ENCODE measurements around the gene TARDBP. TPM values are rescaled to one million over a fixed set of nuclear protein-coding genes. Genes with fewer than 3 reads are reported as not detected.
"Not testable (repeated sequence)": the region's sequence is repeated elsewhere in the genome, so short reads cannot be mapped to it uniquely, and the experiment has no call there.

TARDBP gene
- total RNA-seq, 3 donors from 2014 or later = 123 to 155 (median 147) TPM

DNA sequence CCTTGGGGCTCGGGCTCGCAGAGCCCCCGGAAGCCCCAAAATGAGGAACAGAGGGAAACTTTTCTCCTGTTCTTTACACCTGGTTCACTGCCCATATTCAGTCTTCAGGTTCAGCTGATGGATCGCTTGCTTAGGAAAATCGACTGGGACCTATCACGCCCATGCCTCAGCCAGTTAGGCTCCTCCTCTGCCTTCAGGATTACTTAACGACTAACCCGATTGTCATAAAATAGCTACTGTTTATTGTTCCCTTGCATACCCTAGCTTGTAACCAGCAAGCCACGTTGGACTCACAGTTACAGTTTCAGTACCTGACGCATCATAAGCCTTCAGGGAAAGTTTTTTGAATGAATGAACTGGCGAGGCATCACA is 692 bp downstream of the TARDBP start:
- TF ChIP-seq, protein P1, sequence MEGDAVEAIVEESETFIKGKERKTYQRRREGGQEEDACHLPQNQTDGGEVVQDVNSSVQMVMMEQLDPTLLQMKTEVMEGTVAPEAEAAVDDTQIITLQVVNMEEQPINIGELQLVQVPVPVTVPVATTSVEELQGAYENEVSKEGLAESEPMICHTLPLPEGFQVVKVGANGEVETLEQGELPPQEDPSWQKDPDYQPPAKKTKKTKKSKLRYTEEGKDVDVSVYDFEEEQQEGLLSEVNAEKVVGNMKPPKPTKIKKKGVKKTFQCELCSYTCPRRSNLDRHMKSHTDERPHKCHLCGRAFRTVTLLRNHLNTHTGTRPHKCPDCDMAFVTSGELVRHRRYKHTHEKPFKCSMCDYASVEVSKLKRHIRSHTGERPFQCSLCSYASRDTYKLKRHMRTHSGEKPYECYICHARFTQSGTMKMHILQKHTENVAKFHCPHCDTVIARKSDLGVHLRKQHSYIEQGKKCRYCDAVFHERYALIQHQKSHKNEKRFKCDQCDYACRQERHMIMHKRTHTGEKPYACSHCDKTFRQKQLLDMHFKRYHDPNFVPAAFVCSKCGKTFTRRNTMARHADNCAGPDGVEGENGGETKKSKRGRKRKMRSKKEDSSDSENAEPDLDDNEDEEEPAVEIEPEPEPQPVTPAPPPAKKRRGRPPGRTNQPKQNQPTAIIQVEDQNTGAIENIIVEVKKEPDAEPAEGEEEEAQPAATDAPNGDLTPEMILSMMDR (IDR thresholded peaks at IDR 0.05) = no peak
- Histone ChIP-seq H3K9me3 (no peaks in the 10 kb centered on the region), H3K4me3 (peak overlapping the region; percentile 95), H3K4me1 (ENCODE audit: low read depth) (peaks cover 35% of the 10 kb centered on the region), H3K36me3 (ENCODE audit: low read depth) (peaks cover 14% of the 10 kb centered on the region)
- ATAC-seq (peak; percentile 69), DNase-seq (no peak)
- intact Hi-C loops (cut with DNase I, micrococcal nuclease) = no loop called here

DNA sequence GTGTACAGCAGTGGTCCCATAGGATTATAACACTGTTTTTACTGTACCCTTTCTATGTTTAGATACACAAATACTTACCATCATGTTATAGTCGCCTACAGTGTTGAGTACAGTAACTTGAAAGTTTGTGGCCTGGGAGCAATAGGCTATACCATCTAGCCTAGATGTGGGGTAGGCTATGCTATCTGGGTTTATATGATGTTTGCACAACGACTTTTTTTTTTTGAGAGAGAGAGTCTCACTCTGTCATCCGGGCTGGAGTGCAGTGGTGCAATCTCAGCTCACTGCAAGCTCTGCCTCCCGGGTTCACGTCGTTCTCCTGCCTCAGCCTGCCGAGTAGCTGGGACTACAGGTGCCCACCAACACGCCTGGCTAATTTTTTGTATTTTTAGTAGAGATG is 6.9 kb downstream of the TARDBP start:
- H3K4me3 ChIP-seq; H3K9me3 ChIP-seq; DNase-seq; intact Hi-C loops (cut with DNase I, micrococcal nuclease): not testable (repeated sequence)
- peaks cover 30% of the 10 kb centered on the region for H3K36me3 ChIP-seq (ENCODE audit: low read depth)
- peaks cover 13% of the 10 kb centered on the region for H3K4me1 ChIP-seq (ENCODE audit: low read depth)
- ATAC-seq = peak; percentile 32

DNA sequence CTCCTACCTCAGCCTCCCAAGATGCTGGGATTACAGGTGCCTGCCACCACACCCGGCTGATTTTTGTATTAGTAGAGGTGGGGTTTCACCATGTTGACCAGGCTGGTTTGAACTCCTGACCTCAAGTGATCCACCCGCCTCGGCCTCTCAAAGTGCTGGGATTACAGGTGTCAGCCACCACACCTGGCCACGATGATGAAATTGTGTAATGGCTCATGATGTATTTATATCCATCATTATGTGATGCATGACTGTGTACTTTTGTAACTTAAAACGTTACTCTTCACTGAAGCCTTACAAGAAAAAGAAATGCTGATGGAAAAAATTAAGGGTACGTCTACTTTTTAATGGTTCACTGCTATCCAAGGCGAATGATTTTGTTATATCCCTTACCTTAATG is 7.5 kb downstream of the TARDBP start:
- no peak for DNase-seq
- H3K9me3 ChIP-seq = no peaks in the 10 kb centered on the region
- intact Hi-C loops (cut with DNase I, micrococcal nuclease) = no loop called here
- H3K36me3 ChIP-seq (ENCODE audit: low read depth) = peaks cover 30% of the 10 kb centered on the region
- TF ChIP-seq, protein P1 (IDR thresholded peaks at IDR 0.05) = no peak
- ATAC-seq = no peak
- no peak overlapping the region for H3K4me3 ChIP-seq
- peaks cover 9% of the 10 kb centered on the region for H3K4me1 ChIP-seq (ENCODE audit: low read depth)

DNA sequence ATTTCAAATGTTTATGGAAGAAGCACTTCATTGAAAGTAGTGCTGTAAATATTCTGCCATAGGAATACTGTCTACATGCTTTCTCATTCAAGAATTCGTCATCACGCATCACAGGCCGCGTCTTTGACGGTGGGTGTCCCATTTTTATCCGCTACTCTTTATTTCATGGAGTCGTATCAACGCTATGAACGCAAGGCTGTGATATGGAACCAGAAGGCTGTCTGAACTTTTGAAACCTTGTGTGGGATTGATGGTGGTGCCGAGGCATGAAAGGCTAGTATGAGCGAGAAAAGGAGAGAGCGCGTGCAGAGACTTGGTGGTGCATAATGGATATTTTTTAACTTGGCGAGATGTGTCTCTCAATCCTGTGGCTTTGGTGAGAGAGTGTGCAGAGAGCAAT is 10.7 kb downstream of the TARDBP start:
- no peak for DNase-seq
- intact Hi-C loops (cut with DNase I, micrococcal nuclease) = no loop called here
- Histone ChIP-seq H3K4me1 (ENCODE audit: low read depth) (no peaks in the 10 kb centered on the region), H3K36me3 (ENCODE audit: low read depth) (peaks cover 16% of the 10 kb centered on the region), H3K9me3 (no peaks in the 10 kb centered on the region), H3K4me3 (no peak overlapping the region)
- TF ChIP-seq, protein P1 (IDR thresholded peaks at IDR 0.05) = no peak
- ATAC-seq = no peak

DNA sequence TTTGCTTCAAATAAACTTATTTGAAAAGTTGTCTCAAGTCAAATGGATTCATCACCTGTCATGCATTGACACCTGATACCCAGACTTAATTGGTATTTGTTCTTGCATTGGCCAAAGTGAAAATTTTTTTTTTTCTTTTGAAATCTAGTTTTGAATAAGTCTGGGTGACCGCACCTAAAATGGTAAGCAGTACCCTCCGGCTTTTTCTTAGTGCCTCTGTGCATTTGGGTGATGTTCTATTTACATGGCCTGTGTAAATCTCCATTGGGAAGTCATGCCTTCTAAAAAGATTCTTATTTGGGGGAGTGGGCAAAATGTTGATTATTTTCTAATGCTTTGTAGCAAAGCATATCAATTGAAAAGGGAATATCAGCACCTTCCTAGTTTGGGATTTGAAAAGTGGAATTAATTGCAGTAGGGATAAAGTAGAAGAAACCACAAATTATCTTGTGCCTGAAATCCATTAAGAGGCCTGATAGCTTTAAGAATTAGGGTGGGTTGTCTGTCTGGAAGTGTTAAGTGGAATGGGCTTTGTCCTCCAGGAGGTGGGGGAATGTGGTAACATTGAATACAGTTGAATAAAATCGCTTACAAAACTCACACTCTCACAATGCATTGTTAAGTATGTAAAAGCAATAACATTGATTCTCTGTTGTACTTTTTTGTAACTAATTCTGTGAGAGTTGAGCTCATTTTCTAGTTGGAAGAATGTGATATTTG is 11.9 kb downstream of the TARDBP start:
- DNase-seq (no peak), ATAC-seq (no peak)
- Histone ChIP-seq H3K36me3 (ENCODE audit: low read depth) (peaks cover 15% of the 10 kb centered on the region), H3K4me3 (no peak overlapping the region), H3K9me3 (no peaks in the 10 kb centered on the region), H3K4me1 (ENCODE audit: low read depth) (no peaks in the 10 kb centered on the region)
- intact Hi-C loops (cut with DNase I, micrococcal nuclease) = no loop called here
- TF ChIP-seq, protein P1 (IDR thresholded peaks at IDR 0.05) = no peak

DNA sequence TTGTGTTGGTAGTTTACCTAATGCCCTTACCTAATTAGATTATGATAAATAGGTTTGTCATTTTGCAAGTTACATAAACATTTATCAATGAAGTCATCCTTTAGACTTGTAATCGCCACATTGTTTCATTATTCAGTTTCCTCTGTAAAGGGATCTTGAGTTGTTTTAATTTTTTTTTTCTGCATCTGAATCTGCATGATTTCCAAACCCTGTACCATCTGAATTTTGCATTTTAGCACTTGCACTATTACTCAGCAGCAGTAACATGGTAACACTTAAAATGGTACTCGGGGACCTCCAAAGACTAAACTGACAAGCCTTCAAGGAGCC is 12.4 kb downstream of the TARDBP start:
- intact Hi-C loops (cut with DNase I, micrococcal nuclease) = no loop called here

More for the DNA sequence above, 12.4 kb downstream of the TARDBP start:
- Histone ChIP-seq H3K4me1 (ENCODE audit: low read depth) (no peaks in the 10 kb centered on the region), H3K36me3 (ENCODE audit: low read depth) (peaks cover 14% of the 10 kb centered on the region), H3K9me3 (no peaks in the 10 kb centered on the region), H3K4me3 (no peak overlapping the region)
- ATAC-seq (no peak), DNase-seq (no peak)
- TF ChIP-seq, protein P1 (IDR thresholded peaks at IDR 0.05) = no peak

Data from mucosa of descending colon (tissue), 3 donors.